Activated naive CD4-positive, alpha-beta T cell treated with anti-CD3 and anti-CD28 coated beads, Interleukin-2, amount 50 U/mL, for 72 hours (primary cell): ENCODE measurements around the gene RNF223. TPM values are rescaled to one million over a fixed set of nuclear protein-coding genes. Genes with fewer than 3 reads are reported as not detected.
A peak's percentile ranks its signal among the peaks of the same experiment; 100 is the strongest.
"Not testable (repeated sequence)": the region's sequence is repeated elsewhere in the genome, so short reads cannot be mapped to it uniquely, and the experiment has no call there.

ENCODE experiments used
- ATAC-seq, 2 donors: fragments of 150-1000 bp; cut with Tn5 transposase; 2 replicates each; pipeline ENCODE4 v1.10.0; 2021; ENCODE audit warnings: mild to moderate bottlenecking in 2 of 2, moderate library complexity in 2 of 2
- DNase-seq, 2 donors: peaks; one replicate each; pipeline ENCODE4 v3.0.0; 2021 to 2022; ENCODE audit warnings: low spot score in 2 of 2
- H3K27ac Mint-ChIP-seq, 2 donors: one replicate each; pipeline ENCODE4 v1.8.0; 2022; ENCODE audit warnings: mild to moderate bottlenecking in 2 of 2, mixed read lengths in 2 of 2
- H3K36me3 Mint-ChIP-seq, 2 donors: one replicate each; pipeline ENCODE4 v1.8.0; 2022; ENCODE audit warnings: mixed read lengths in 2 of 2
- H3K9me3 Mint-ChIP-seq, 2 donors: one replicate each; pipeline ENCODE4 v1.8.0; 2022; ENCODE audit warnings: mixed read lengths in 2 of 2
- total RNA-seq, 2 donors: library from RNA; stranded (reverse); gene quantifications; one replicate each; pipeline ENCODE4 v1.2.3, GENCODE V29; 2022

Gene RNF223
- total RNA-seq, 2 donors from 2014 or later: not detected

DNA sequence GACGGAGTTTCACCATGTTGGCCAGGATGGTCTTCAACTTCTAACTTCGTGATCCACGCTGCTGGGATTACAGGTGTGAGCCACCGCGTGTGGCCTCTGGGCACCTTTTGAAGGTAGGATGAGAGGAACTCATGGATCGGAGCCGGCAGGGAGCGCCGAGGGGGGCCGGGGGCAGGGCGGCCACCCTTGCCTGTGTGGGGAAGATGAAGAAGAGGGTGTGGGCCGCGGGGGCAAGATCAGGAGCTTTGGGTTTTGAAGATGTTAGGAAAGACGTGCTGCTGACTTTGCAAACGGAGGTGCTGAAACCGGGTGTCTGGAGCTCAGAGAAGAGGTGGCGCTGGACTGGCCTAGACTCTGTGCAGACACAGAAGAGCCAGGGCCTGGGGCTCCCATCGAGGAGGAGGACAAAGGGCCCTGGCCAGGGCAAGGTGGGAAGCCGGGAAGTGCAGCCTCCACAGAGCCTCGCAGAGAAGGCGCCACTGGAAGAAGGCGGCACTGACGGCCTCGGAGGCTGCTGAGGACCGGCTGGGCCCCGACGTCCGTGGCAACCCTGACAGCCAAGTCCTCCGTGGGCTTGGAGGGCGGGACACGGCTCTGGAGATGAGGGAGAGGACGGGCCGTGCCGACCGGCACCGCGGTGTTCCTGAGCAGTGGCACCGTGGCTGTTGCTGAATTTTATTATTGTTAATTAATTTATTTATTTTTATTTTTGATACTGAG, 13.7 kb downstream of the RNF223 start:
- H3K36me3 Mint-ChIP-seq: peaks cover 8 to 16% of the 10 kb centered on the region in 2 donors
- no peak for ATAC-seq
- DNase-seq: no peak
- no peaks in the 10 kb centered on the region for H3K9me3 Mint-ChIP-seq
- peak overlapping the region in 1 of 2 donors; percentile 59 for H3K27ac Mint-ChIP-seq

DNA sequence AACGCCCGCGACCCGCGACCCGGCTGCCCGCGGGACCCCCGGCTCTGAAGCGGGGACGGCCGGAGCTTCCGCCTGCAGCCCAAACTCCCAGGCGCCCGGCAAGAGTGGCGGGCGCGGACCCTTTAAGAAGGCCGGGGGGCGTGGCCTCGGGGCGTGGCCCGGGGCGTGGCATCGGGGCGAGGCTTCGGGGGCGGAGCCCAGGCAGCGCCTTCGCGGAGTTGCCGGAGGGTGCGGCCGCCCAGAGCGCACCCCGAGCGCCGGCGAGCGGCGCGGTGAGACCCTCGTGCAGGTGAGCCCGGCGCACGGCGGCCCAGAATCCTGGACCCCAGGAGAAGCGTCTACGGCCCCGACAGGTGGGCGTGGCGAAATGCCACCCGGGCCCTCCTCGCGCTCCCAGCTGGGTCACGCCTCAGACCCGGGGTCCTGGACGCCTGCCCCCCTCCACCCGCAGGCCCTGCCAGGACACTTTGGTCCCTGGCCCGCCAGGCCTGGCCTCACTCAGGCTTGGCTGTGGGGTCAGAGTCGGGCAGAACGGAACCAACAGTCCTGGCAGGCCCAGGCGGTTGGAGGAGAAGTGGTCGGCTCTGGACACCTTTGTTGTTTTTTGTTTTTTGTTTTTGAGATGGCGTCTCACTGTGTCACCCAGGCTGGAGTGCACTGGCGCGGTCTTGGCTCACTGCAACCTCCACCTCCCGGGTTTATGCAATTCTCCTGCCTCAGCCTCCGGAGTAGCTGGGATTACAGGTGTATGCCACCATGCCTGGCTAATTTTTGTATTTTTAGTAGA, 14.4 kb downstream of the RNF223 start:
- Mint-ChIP-seq H3K9me3 (no peaks in the 10 kb centered on the region), H3K27ac (peak overlapping the region in 1 of 2 donors; percentile 59), H3K36me3 (peaks cover 8 to 16% of the 10 kb centered on the region in 2 donors)
- peak; percentile 33 to 73 for ATAC-seq
- DNase-seq: peak; percentile 79 to 83

DNA sequence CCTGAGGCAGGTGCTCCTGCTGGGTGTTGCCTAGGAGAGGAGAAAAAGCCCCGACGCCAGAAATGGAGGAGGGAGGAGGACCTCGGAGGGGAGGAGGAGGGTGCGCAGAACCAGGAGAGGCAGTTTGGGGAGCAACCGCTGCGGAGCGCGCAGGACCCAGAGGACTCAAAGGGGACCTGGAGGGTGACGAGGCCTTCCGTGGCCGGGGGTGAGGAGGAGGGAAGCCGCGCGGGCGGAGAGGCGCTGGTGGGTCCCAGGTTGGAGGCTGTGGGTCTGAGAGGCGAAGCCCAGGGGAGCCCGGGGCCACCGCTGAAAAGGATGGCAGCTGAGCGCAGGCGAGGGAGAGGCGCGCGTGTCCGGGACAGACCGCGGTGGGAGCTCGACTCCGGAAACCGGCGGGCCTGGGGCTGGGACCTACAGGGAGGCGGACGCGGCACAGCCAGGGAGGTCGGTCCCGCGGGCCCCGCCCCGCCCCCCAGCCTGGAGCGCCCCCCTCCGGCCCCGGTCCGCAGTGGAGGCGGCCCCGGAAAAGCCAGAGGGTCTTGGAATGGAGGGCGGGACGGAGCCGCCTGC, 15.1 kb downstream of the RNF223 start:
- peaks cover 8 to 16% of the 10 kb centered on the region in 2 donors for H3K36me3 Mint-ChIP-seq
- DNase-seq (peak in 1 of 2 donors; percentile 65), ATAC-seq (peak; percentile 8 to 53)
- no peak overlapping the region for H3K27ac Mint-ChIP-seq
- no peaks in the 10 kb centered on the region for H3K9me3 Mint-ChIP-seq

DNA sequence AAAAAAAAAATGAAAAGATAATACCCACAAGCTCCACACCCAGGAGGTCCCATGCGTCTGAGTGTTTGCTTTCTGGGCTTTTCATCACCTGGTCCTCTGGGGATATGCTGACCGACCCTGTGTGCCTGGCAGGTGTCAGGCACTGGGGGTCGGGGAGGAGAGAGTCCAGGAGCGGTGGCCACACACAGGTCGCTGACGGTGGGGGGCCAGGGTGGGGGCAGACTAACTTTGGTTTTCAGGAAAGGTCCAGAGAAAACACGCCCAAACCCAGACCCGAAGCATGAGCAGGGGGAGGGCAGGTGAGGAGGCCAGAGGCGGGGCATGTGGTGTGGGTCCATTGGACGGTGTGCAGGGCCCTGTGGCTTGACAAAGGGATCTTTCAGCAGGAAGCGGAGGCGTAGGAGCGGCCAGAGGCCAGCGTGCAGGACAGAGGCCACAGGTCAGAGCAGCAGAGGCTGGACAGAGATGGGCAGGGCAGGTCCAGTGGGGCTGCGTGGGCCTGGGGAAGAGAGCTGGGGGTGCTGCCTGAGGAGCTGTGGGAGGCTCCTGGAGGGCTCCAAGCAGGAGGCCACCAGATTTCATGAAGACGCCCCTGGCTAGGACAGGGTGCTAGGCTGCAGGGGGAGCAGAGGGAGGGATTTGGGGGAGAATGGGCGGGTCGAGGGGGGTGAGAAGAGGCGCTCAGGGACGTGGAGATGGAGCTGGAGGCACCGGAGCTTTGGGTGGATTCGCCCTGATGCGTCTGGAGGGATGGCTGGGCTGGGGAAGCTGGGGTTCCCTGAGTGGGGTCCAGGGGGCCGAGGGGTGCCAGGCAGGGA, 15.8 kb downstream of the RNF223 start:
- H3K27ac Mint-ChIP-seq: no peak overlapping the region
- DNase-seq: peak in 1 of 2 donors; percentile 17
- no peaks in the 10 kb centered on the region for H3K9me3 Mint-ChIP-seq
- peaks cover 8 to 16% of the 10 kb centered on the region in 2 donors for H3K36me3 Mint-ChIP-seq
- no peak for ATAC-seq

DNA sequence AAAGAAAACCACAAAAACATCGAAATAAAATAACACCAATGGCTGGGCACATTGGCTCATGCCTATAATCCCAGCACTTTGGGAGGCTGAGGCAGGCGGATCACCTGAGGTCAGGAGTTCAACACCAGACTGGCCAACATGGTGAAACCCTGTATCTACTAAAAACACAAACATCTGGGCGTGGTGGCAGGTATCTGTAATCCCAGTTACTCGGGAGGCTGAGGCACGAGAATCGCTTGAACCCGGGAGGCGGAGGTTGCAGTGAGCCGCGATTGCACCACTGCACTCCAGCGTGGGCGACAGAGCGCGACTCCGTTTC, 16.4 kb downstream of the RNF223 start:
- H3K36me3 Mint-ChIP-seq: peaks cover 8 to 16% of the 10 kb centered on the region in 2 donors
- not testable (repeated sequence) for H3K27ac Mint-ChIP-seq, DNase-seq, ATAC-seq, H3K9me3 Mint-ChIP-seq

DNA sequence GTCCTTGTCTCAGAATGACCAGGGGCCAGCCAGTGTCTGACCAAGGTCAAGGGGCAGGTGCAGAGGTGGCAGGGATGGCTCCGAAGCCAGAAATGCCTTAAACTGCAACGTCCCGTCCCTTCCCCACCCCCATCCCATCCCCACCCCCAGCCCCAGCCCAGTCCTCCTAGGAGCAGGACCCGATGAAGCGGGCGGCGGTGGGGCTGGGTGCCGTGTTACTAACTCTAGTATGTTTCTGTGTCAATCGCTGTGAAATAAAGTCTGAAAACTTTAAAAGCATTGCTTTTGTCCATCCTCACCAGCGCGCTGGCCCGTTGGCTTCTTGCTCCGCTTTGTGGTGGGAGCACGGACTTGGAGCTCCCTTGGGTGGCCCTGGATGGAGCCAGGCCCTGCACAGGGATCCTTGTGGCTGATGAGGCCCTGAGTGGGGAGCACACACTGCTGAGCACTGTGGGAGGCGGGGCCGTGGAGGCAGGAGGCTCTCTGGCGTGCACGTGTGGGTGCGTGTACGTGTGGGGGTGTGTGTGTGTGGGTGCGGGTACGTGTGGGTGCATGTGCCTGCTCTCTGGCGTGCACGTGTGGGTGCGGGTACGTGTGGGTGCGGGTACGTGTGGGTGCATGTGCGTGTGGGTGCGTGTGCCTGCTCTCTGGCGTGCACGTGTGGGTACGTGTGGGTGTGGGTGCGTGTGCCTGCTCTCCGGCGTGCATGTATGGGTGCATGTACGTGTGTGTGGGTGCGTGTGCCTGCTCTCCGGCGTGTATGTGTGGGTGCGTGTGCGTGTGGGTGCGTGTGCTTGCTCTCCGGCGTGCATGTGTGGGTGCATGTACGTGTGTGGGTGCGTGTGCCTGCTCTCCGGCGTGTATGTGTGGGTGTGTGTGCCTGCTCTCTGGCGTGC, 18.0 kb downstream of the RNF223 start:
- no peak for ATAC-seq
- Mint-ChIP-seq H3K36me3 (peaks cover 8 to 10% of the 10 kb centered on the region in 2 donors), H3K27ac (no peak overlapping the region), H3K9me3 (no peaks in the 10 kb centered on the region)
- no peak for DNase-seq

DNA sequence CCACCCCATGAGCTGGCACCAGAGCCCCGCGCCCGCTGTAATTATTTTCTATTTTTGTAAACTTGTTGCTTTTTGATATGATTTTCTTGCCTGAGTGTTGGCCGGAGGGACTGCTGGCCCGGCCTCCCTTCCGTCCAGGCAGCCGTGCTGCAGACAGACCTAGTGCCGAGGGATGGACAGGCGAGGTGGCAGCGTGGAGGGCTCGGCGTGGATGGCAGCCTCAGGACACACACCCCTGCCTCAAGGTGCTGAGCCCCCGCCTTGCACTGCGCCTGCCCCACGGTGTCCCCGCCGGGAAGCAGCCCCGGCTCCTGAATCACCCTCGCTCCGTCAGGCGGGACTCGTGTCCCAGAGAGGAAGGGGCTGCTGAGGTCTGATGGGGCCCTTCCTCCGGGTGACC, 19.1 kb downstream of the RNF223 start:
- H3K9me3 Mint-ChIP-seq: no peaks in the 10 kb centered on the region
- peaks cover 0 to 1% of the 10 kb centered on the region in 2 donors for H3K36me3 Mint-ChIP-seq
- H3K27ac Mint-ChIP-seq: no peak overlapping the region
- ATAC-seq (no peak), DNase-seq (no peak)

DNA sequence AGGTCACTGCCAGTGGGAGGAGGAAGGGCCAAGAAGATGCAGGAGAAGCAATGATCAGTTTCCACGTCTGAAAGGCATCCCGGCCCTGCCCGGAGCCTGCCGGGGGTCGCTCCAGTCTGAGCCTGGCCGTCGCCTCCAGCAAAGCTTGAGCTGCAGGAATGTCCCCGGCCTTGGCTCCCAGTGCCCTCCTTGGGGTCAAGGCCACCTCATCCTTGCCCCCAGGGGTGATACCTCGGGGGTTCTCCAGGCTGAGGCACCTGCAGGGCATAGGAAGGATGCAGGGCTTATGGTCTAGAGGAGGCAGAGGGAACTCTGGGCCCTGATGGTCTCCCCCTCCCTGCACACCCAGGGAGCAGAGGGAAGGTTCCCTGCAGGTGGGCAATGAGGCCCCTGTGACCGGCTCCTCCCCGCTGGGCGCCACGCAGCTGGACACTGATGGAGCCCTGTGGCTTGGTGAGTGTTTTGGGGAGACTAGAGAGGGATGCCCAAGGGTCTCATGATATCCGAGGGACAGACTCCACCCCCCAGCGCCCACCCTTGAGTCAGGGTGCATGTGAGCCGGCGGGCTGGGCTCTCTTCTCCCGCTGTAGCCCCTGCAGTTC, 19.9 kb downstream of the RNF223 start:
- DNase-seq (no peak), ATAC-seq (no peak)
- no peak overlapping the region for H3K27ac Mint-ChIP-seq
- H3K9me3 Mint-ChIP-seq: no peaks in the 10 kb centered on the region
- H3K36me3 Mint-ChIP-seq: no peaks in the 10 kb centered on the region

DNA sequence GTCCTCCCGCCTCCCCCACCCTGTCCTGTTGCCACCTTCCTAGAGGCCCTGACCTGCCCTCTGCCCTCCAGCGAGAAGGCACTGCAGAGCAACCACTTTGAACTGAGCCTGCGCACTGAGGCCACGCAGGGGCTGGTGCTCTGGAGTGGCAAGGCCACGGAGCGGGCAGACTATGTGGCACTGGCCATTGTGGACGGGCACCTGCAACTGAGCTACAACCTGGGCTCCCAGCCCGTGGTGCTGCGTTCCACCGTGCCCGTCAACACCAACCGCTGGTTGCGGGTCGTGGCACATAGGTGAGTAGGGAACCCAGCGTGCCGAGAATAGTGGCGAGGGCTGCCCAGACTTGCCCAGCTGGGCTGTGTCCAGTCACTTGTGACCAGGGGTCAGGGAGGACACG, 20.4 kb downstream of the RNF223 start:
- DNase-seq (no peak), ATAC-seq (no peak)
- no peaks in the 10 kb centered on the region for H3K36me3 Mint-ChIP-seq
- H3K9me3 Mint-ChIP-seq: no peaks in the 10 kb centered on the region
- H3K27ac Mint-ChIP-seq: no peak overlapping the region

DNA sequence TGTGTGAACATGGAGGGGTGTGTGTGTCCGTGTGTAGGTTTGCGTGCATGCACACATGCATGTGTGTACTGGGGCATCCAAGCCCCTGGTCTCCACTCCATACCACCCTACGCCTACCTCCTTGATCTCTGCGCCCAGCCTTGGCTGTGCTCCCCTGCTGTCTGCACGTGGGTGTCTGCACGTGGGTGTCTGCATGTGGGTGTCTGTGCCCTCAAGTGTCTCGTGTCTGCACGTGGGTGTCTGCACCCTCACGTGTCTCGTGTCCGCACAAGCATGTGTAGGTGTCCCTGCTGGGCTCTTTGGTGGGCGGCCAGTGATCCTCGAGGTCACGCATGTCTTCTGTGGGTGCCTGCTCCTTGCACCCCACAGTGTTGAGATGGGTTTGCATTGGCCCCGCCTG, 21.1 kb downstream of the RNF223 start:
- H3K36me3 Mint-ChIP-seq: no peaks in the 10 kb centered on the region
- ATAC-seq (no peak), DNase-seq (no peak)
- H3K27ac Mint-ChIP-seq: no peak overlapping the region
- no peaks in the 10 kb centered on the region for H3K9me3 Mint-ChIP-seq

DNA sequence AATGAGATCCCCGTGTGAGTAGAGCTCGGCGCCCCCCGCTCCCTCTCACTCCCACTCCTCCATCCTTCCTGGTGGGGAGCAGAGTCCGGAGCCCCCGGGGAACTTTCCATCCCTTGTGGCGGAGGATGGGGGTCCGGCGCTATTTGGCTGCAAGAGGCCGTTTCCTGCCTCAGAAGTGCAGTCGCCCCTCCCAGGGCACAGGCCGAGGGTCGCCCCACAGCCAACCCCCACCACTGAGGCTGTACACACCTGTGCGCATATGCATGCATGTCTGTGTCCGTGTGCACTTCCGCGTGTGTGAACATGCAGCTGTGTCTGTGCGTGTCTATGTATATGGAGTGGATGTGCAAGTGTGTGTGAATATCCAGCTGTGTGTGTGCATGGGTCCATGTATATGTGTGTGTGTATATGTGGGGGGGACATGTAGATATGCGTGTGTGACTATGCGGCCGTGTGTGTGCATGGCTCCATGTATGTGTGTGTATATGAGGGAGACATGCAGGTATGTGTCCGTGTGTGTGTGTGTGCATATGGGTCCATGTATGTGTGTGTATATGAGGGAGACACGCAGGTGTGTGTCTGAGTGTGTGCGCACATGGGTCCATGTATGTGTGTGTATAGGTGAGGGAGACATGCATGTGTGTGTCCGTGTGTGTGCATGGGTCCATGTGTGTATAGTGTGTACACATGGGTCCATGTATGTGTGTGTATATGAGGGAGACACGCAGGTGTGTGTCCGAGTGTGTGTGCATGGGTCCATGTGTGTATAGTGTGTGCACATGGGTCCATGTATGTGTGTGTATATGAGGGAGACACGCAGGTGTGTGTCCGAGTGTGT, 21.9 kb downstream of the RNF223 start:
- Mint-ChIP-seq H3K9me3 (no peaks in the 10 kb centered on the region), H3K27ac (no peak overlapping the region)
- no peak for ATAC-seq

DNA sequence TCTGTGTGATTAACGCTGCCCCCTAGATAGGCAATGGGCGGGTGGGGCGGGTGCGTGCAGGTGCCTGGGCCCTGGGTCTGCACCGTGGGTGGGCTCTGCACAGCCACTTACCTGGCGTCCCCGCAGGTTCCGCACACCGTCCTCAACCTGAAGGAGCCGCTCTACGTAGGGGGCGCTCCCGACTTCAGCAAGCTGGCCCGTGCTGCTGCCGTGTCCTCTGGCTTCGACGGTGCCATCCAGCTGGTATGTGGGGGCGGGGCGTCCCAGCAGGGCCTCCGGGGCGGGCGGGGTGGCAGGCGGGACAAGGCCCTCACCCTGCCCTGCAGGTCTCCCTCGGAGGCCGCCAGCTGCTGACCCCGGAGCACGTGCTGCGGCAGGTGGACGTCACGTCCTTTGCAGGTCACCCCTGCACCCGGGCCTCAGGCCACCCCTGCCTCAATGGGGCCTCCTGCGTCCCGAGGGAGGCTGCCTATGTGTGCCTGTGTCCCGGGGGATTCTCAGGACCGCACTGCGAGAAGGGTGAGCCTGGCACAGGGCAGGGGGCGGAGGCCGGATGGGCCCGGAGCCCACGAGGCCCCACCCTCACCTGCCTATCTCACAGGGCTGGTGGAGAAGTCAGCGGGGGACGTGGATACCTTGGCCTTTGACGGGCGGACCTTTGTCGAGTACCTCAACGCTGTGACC, 22.8 kb downstream of the RNF223 start:
- DNase-seq (no peak), ATAC-seq (no peak)
- no peak overlapping the region for H3K27ac Mint-ChIP-seq
- H3K9me3 Mint-ChIP-seq: no peaks in the 10 kb centered on the region
- no peaks in the 10 kb centered on the region for H3K36me3 Mint-ChIP-seq

More for the DNA sequence above, 21.9 kb downstream of the RNF223 start:
- H3K36me3 Mint-ChIP-seq: no peaks in the 10 kb centered on the region
- no peak for DNase-seq

DNA sequence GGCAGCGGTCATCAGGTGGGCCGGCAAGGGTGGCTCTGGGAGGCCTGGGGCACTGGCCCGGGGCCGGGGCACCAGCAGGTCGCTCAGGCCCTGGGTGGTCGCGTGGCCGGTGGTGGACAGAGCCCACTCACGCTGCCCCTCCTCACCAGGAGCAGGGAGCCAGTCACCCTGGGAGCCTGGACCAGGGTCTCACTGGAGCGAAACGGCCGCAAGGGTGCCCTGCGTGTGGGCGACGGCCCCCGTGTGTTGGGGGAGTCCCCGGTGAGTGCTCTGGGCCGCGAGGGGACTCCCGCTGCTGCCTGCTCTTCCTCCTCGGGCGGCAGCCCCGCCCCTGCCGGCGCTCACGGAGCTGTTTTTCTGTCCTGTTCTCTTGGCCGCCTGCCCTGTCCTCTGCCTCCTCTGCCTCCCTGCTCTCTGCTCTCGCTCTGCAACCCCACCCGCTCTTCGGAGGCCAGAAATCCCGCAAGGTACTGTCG, 23.5 kb downstream of the RNF223 start:
- no peak for ATAC-seq
- H3K9me3 Mint-ChIP-seq: no peaks in the 10 kb centered on the region
- H3K27ac Mint-ChIP-seq: no peak overlapping the region
- no peaks in the 10 kb centered on the region for H3K36me3 Mint-ChIP-seq
- no peak for DNase-seq
